ENCODE measurements around the gene TRIP12.
"Not testable (repeated sequence)": the region's sequence is repeated elsewhere in the genome, so short reads cannot be mapped to it uniquely, and the experiment has no call there.

TRIP12 gene

GRCh38 chr2:229870903-229871656 is 50.7 kb downstream of the TRIP12 start:
- DNase-seq = no peak

- DNase-seq = no peak
Observed at GRCh38 chr2:229869226-229869625, 52.6 kb downstream of the TRIP12 start.

GRCh38 chr2:229868794-229869193 is 53.0 kb downstream of the TRIP12 start:
- no peak for DNase-seq

- DNase-seq = no peak
Observed at GRCh38 chr2:229865033-229865432, 56.8 kb downstream of the TRIP12 start.

GRCh38 chr2:229861431-229861830 is 60.4 kb downstream of the TRIP12 start:
- no peak for DNase-seq

GRCh38 chr2:229860334-229860733 is 61.5 kb downstream of the TRIP12 start:
- DNase-seq = no peak

- no peak for DNase-seq
Observed at GRCh38 chr2:229858351-229858750, 63.5 kb downstream of the TRIP12 start.

GRCh38 chr2:229857634-229858033 is 64.2 kb downstream of the TRIP12 start:
- no peak for DNase-seq

- DNase-seq = peak; percentile 2
Observed at GRCh38 chr2:229856413-229856812, 65.4 kb downstream of the TRIP12 start.

- no peak for DNase-seq
Observed at GRCh38 chr2:229855116-229855515, 66.7 kb downstream of the TRIP12 start.

GRCh38 chr2:229852565-229852964 is 69.2 kb downstream of the TRIP12 start:
- DNase-seq = no peak

GRCh38 chr2:229851870-229852269 is 69.9 kb downstream of the TRIP12 start:
- no peak for DNase-seq

GRCh38 chr2:229850355-229851275 is 71.2 kb downstream of the TRIP12 start:
- DNase-seq = not testable (repeated sequence)

- no peak for DNase-seq
Observed at GRCh38 chr2:229849073-229849472, 72.7 kb downstream of the TRIP12 start.

- DNase-seq = no peak
Observed at GRCh38 chr2:229843613-229844012, 78.2 kb downstream of the TRIP12 start.

GRCh38 chr2:229838729-229839128 is 83.1 kb downstream of the TRIP12 start:
- no peak for DNase-seq

GRCh38 chr2:229836847-229837246 is 85.0 kb downstream of the TRIP12 start:
- no peak for DNase-seq

GRCh38 chr2:229835596-229836283 is 86.1 kb downstream of the TRIP12 start:
- DNase-seq = no peak

GRCh38 chr2:229834368-229834767 is 87.4 kb downstream of the TRIP12 start:
- DNase-seq = not testable (repeated sequence)

- DNase-seq = no peak
Observed at GRCh38 chr2:229832510-229832898, 89.3 kb downstream of the TRIP12 start.

GRCh38 chr2:229831805-229832509 is 89.9 kb downstream of the TRIP12 start:
- DNase-seq = no peak

GRCh38 chr2:229825476-229825875 is 96.3 kb downstream of the TRIP12 start:
- no peak for DNase-seq

- no peak for DNase-seq
Observed at GRCh38 chr2:229821316-229821715, 100.5 kb downstream of the TRIP12 start.

All from GF-D8 (cell line).